GM12878 (cell line): Measurements from ENCODE around the gene ZBTB16. TPM values are rescaled to one million over a fixed set of nuclear protein-coding genes. Genes with fewer than 3 reads are reported as not detected.

Experiments
- ATAC-seq: fragments of 200-7000 bp; cut with Tn5 transposase; 3 replicates; pipeline ENCODE4 v1.9.1; 2020; ENCODE audit warnings: mild to moderate bottlenecking, moderate library complexity
- BruUV-seq: library from RNA; stranded (reverse); fragments of 400-500 nt; replicated peaks from 2 replicates; lab custom pipeline; 2021; lab: Mats Ljungman, UMichigan
- CTCF ChIA-PET: fragments of 300-600 bp; sonication (Branson Sonifier 250); formaldehyde crosslinking; extraction: SDS; loops from one replicate; lab custom pipeline; 2021; ENCODE audit warnings: inconsistent platforms; lab: Yijun Ruan, JAX
- POLR2A ChIA-PET: fragments of 350-600 bp; formaldehyde crosslinking; extraction: SDS; loops from one replicate; lab custom pipeline; 2021; ENCODE audit warnings: inconsistent platforms; lab: Charles Lee
- RAD21 ChIA-PET: fragments of 300-600 bp; sonication (Branson Sonifier 250); formaldehyde crosslinking; loops from one replicate; lab custom pipeline; 2023; ENCODE audit warnings: antibody characterized with exemption; ENCODE audit not compliant: unreplicated experiment; lab: Charles Lee
- SMC1A ChIA-PET: fragments of 300-600 bp; sonication (Branson Sonifier 250); formaldehyde crosslinking; loops from one replicate; lab custom pipeline; 2023; ENCODE audit not compliant: unreplicated experiment, uncharacterized antibody; lab: Charles Lee
- DNase-seq: peaks from one replicate; pipeline ENCODE4 v3.0.0-alpha.2; 2011; ENCODE audit warnings: low read depth, low spot score
- FAIRE-seq: peaks from 3 replicates; lab custom pipeline; 2011; peaks lifted over from hg19 to GRCh38; lab: Jason Lieb, UNC
- H2AFZ ChIP-seq: 2 replicates; pipeline ENCODE4 v1.6.0; 2011; ENCODE audit warnings: low read depth, low read length, control low read depth; ENCODE audit not compliant: control insufficient read depth
- H3K27ac ChIP-seq: 2 replicates; pipeline ENCODE4 v1.5.1; 2011; ENCODE audit warnings: control low read depth; ENCODE audit not compliant: control insufficient read depth, insufficient read depth
- H3K27me3 ChIP-seq, 2 experiments: replicated peaks in 1 of 2; 2 replicates each; pipeline versions ENCODE4 v1.6.0 to v1.6.1; 2011; ENCODE audit warnings: low read length in 1 of 2; ENCODE audit not compliant: control insufficient read depth in 2 of 2, insufficient read depth in 2 of 2
- H3K36me3 ChIP-seq, 2 experiments: 2 replicates each; pipeline ENCODE4 v1.5.1; 2011; ENCODE audit warnings: low read length in 1 of 2; ENCODE audit not compliant: control insufficient read depth in 2 of 2, insufficient read depth in 2 of 2
- H3K4me1 ChIP-seq: 2 replicates; pipeline ENCODE4 v1.6.1; 2011; ENCODE audit warnings: mild to moderate bottlenecking, low read length, moderate library complexity, mixed read lengths; ENCODE audit not compliant: control insufficient read depth, insufficient read depth
- H3K4me2 ChIP-seq: 2 replicates; pipeline ENCODE4 v1.6.0; 2011; ENCODE audit warnings: control low read depth; ENCODE audit not compliant: control insufficient read depth, insufficient read depth
- H3K4me3 ChIP-seq: fragments of 200-600 bp; sonication (generic); 2 replicates; pipeline ENCODE4 v1.5.1; 2016
- H3K79me2 ChIP-seq: 2 replicates; pipeline ENCODE4 v1.6.0; 2011; ENCODE audit warnings: low read length; ENCODE audit not compliant: control insufficient read depth, insufficient read depth
- H3K9ac ChIP-seq: 2 replicates; pipeline ENCODE4 v1.8.0; 2011; ENCODE audit warnings: low read length, control low read depth, mixed read lengths; ENCODE audit not compliant: control insufficient read depth, insufficient read depth
- H3K9me3 ChIP-seq: replicated peaks from 3 replicates; pipeline ENCODE4 v1.5.1; 2011; ENCODE audit warnings: mild to moderate bottlenecking, low read length; ENCODE audit not compliant: control insufficient read depth, insufficient read depth
- H4K20me1 ChIP-seq: 2 replicates; pipeline ENCODE4 v1.6.0; 2011; ENCODE audit not compliant: control insufficient read depth, insufficient read depth
- CBFB ChIP-seq: IDR thresholded peaks from 2 replicates; pipeline ENCODE4 v1.6.1; 2016; ENCODE audit warnings: antibody characterized with exemption, low read depth
- CHD1 ChIP-seq: IDR thresholded peaks from 2 replicates; pipeline ENCODE4 v1.6.1; 2012; ENCODE audit warnings: low read depth, low read length, improper control_type of control experiment
- DPF2 ChIP-seq: fragments of 450-650 bp; IDR thresholded peaks from 2 replicates; pipeline ENCODE4 v1.6.1; 2017; ENCODE audit warnings: mild to moderate bottlenecking
- FOXK2 ChIP-seq: fragments of 450-650 bp; IDR thresholded peaks from 2 replicates; pipeline ENCODE4 v1.6.1; 2017; ENCODE audit warnings: mild to moderate bottlenecking, moderate library complexity
- HCFC1 ChIP-seq: fragments of 150-350 bp; IDR thresholded peaks from 2 replicates; pipeline ENCODE4 v1.6.1; 2014; ENCODE audit warnings: low read length
- HDGF ChIP-seq: fragments of 450-650 bp; IDR thresholded peaks from 2 replicates; pipeline ENCODE4 v1.6.1; 2016; ENCODE audit warnings: antibody characterized with exemption
- JUND ChIP-seq: IDR thresholded peaks from 2 replicates; pipeline ENCODE4 v1.6.1; 2012; ENCODE audit warnings: low read depth, mild to moderate bottlenecking, low read length, improper control_type of control experiment, moderate library complexity
- KAT2A ChIP-seq: conservative IDR thresholded peaks from 2 replicates; pipeline ENCODE4 v1.6.1; 2011; ENCODE audit warnings: low read depth, low read length; ENCODE audit not compliant: control insufficient read depth
- NFYA ChIP-seq: IDR thresholded peaks from 2 replicates; pipeline ENCODE4 v1.6.1; 2011; ENCODE audit warnings: low read depth, mild to moderate bottlenecking, low read length, improper control_type of control experiment, borderline replicate concordance
- NR2C1 ChIP-seq: fragments of 450-650 bp; IDR thresholded peaks from 2 replicates; pipeline ENCODE4 v1.6.1; 2017; ENCODE audit warnings: antibody characterized with exemption, mild to moderate bottlenecking, moderate library complexity
- NR2C2 ChIP-seq: IDR thresholded peaks from 2 replicates; pipeline ENCODE4 v1.6.1; 2011; ENCODE audit warnings: borderline replicate concordance, low read depth; ENCODE audit not compliant: control insufficient read depth, insufficient read length
- POLR2A ChIP-seq: IDR thresholded peaks from 2 replicates; pipeline ENCODE4 v1.6.1; 2011; ENCODE audit warnings: low read depth, mild to moderate bottlenecking, low read length
- POLR2AphosphoS2 ChIP-seq: IDR thresholded peaks from 2 replicates; pipeline ENCODE4 v1.6.1; 2011; ENCODE audit warnings: low read depth, mild to moderate bottlenecking, low read length, improper control_type of control experiment, moderate library complexity
- RFX5 ChIP-seq: IDR thresholded peaks from 2 replicates; pipeline ENCODE4 v1.6.1; 2011; ENCODE audit warnings: low read depth, low read length, improper control_type of control experiment
- SMAD5 ChIP-seq: IDR thresholded peaks from 2 replicates; pipeline ENCODE4 v1.6.1; 2016; ENCODE audit warnings: antibody characterized with exemption, low read depth
- WGBS: methylation state at CpG from one replicate; pipeline ENCODE4 v1.1.6; 2016; ENCODE audit warnings: low lambda C conversion rate; ENCODE audit not compliant: insufficient replicate concordance, insufficient coverage; ENCODE audit errors: missing lambda C conversion rate; 5-methylcytosine and 5-hydroxymethylcytosine counted together
- in situ Hi-C: fragments of 300-500 bp; cut with MboI; formaldehyde crosslinking; loops from 9 replicates; pipeline ENCODE4 v1.14.3; 2018; ENCODE audit warnings: mixed read lengths
- intact Hi-C: fragments of 100-400 bp; cut with micrococcal nuclease; formaldehyde crosslinking; loops from one replicate; pipeline ENCODE4 v1.14.2; 2022; ENCODE audit not compliant: unreplicated experiment
- polyA plus RNA-seq, 11 experiments: library from polyadenylated mRNA; depleted of rRNA in 4 of 11; unstranded in 6 of 11; stranded (reverse) in 5 of 11; fragments of >200 nt; fragmentation: Nextera tagmentation in 4 of 11; fragmentation: Illumina TruSeq in 1 of 11; extraction: Ambion mirVana in 4 of 11; extraction: Trizol in 1 of 11; gene quantifications; 1 replicate in 1 of 11; 2 replicates in 10 of 11; pipeline versions ENCODE4 v1.2.1 to v1.2.3, GENCODE V29; 2011 to 2016; ENCODE audit warnings: inconsistent platforms in 2 of 11, missing spikeins in 2 of 11, low read depth in 1 of 11
- total RNA-seq, 4 experiments: library from RNA; depleted of rRNA in 3 of 4; stranded (reverse); fragments of >200 nt in 3 of 4; fragmentation: Illumina TruSeq in 1 of 4; extraction: Trizol in 1 of 4; gene quantifications; 2 replicates each; pipeline versions ENCODE4 v1.2.1 to v1.2.3, GENCODE V29; 2013 to 2021
- TF ChIP-seq, protein P1 (sequence below): IDR thresholded peaks from 2 replicates; pipeline ENCODE4 v1.6.1; 2011; ENCODE audit warnings: low read depth, low read length, improper control_type of control experiment, borderline replicate concordance

The ZBTB16 gene
- total and polyA plus RNA-seq, 10 of the 15 experiments (the other 5 are each of a cell fraction or from before 2014, with no cell fraction given): 0.38 TPM; not detected in 9

DNA sequence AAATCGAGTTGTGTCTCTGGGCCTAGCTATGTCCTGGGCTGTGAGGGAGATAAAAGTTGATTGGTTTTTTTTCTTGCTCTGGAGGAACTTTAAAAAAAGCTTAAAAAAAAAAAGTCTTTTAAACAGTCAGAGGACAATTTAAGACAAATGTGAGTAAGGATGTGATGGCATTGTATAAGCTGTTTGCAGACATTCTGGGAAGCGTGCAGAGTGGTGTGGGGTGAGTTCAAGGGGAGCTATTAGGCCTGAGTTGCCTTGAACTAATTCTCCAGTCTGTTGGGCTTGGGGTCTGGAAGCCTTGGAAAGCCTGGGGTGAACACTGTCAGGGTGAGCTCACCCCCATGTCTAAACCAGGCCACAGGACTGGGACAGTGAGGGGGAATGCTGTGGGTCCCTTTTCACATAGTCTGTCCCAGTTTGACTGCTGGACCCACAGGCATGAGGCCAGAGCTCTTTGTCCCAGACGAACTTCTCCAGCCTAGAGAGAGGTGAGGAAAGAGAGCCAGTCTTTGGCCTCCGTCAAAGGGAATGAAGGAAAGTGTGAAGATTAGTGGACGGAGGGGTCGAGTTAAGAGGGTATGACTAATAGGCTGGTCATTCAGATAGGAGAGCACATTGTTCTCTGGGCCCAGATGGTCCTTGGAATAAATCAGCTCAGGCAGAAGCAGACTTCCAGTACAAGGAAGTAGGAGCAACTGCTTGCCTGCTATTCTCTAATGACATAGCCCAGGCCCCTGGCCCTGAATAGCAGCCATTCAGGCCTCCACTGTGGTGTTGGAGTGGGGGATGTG is 160.2 kb downstream of the ZBTB16 start:
- POLR2A ChIA-PET: no interaction called here
- Histone ChIP-seq H3K4me2 (no peak overlapping the region), H2AFZ (no peak overlapping the region), H3K9me3 (no peaks in the 10 kb centered on the region), H3K27ac (no peak overlapping the region), H3K27me3 (peaks cover 0 to 3% of the 10 kb centered on the region in 2 experiments; a peak in 2 of 4 replicates), H3K9ac (no peak overlapping the region), H3K79me2 (no peaks in the 10 kb centered on the region), H3K4me3 (no peak overlapping the region), H3K4me1 (no peaks in the 10 kb centered on the region), H3K36me3 (no peaks in the 10 kb centered on the region), H4K20me1 (no peaks in the 10 kb centered on the region)
- no peak for ATAC-seq
- 2% methylated on average over 6 of the region's 6 CpGs for WGBS
- in situ Hi-C loops (no loop called here), intact Hi-C loops (no loop called here)
- DNase-seq: no peak
- no peak for FAIRE-seq
- RAD21 ChIA-PET: no interaction called here
- CTCF ChIA-PET: interaction anchor here (1.5 kb wide), 1 partner anchor 225 kb away, joined by 3 read pairs; no protein-coding TSS in a partner anchor
- SMC1A ChIA-PET: no interaction called here
- no TSS peak for BruUV-seq
- TF ChIP-seq HDGF (no peak), NR2C1 (no peak), HCFC1 (no peak), KAT2A (no peak), NFYA (no peak), SMAD5 (no peak), DPF2 (no peak), CBFB (no peak)
- TF ChIP-seq, all 136 proteins: peak for 0

DNA sequence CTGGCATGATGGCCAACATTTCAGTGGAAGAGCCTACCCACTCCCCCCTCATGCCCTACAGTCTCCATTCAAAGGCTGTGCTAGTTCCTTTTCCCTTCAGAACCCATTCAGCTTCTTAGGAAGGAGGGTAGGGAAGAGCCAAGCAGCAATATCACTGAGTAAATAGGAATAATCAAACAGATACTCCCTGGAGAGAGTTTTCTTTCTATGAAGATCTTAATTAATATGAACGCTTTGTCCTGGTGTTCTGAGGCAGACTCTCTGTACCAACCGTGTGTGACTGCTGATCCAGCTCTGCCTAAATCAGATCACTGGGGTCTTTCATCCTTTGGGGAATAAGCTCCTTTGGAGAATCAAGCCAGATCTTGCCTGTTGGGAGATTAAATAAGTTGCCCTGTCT is 161.5 kb downstream of the ZBTB16 start:
- Histone ChIP-seq H3K27me3 (peaks cover 0 to 2% of the 10 kb centered on the region in 2 experiments; a peak in 3 of 4 replicates), H3K4me2 (no peak overlapping the region), H3K4me3 (no peak overlapping the region), H4K20me1 (no peaks in the 10 kb centered on the region), H3K4me1 (no peaks in the 10 kb centered on the region), H2AFZ (no peak overlapping the region), H3K9me3 (no peaks in the 10 kb centered on the region), H3K9ac (no peak overlapping the region), H3K79me2 (no peaks in the 10 kb centered on the region), H3K27ac (no peak overlapping the region), H3K36me3 (no peaks in the 10 kb centered on the region)
- no peak for FAIRE-seq
- ChIA-PET POLR2A (no interaction called here), SMC1A (no interaction called here), CTCF (interaction anchor here (1.5 kb wide), 1 partner anchor 226 kb away, joined by 3 read pairs; no protein-coding TSS in a partner anchor), RAD21 (interaction anchor here (0.5 kb wide), 1 partner anchor 15 kb away, joined by 3 read pairs; no protein-coding TSS in a partner anchor)
- WGBS: 18% methylated on average over 2 of the region's 2 CpGs
- intact Hi-C loops (no loop called here), in situ Hi-C loops (no loop called here)
- no peak for DNase-seq
- BruUV-seq: no TSS peak
- no peak for ATAC-seq
- TF ChIP-seq POLR2AphosphoS2: no peak
- TF ChIP-seq POLR2A: no peak
- no peak for TF ChIP-seq FOXK2
- no peak for TF ChIP-seq NR2C2
- no peak for TF ChIP-seq CHD1
- TF ChIP-seq, protein P1, sequence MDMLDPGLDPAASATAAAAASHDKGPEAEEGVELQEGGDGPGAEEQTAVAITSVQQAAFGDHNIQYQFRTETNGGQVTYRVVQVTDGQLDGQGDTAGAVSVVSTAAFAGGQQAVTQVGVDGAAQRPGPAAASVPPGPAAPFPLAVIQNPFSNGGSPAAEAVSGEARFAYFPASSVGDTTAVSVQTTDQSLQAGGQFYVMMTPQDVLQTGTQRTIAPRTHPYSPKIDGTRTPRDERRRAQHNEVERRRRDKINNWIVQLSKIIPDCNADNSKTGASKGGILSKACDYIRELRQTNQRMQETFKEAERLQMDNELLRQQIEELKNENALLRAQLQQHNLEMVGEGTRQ: no peak
- TF ChIP-seq JUND: no peak
- no peak for TF ChIP-seq RFX5
